Cardiac muscle cell (in vitro differentiated cells and primary cell): ENCODE results near the gene LAMA3. TPM values are rescaled to one million over a fixed set of nuclear protein-coding genes. Genes with fewer than 3 reads are reported as not detected.

ENCODE experiments used
- DNase-seq, 2 donors: peaks; one replicate each; pipeline versions ENCODE4 v3.0.0 to v3.0.0-alpha.2; 2010 to 2017; ENCODE audit warnings: low read depth in 1 of 2, low spot score in 1 of 2
- H3K27ac ChIP-seq: fragments of 200-600 bp; sonication (generic); 2 replicates; pipeline ENCODE4 v1.5.1; 2016
- H3K27me3 ChIP-seq: fragments of 200-600 bp; sonication (generic); 2 replicates; pipeline ENCODE4 v1.6.0; 2016; ENCODE audit warnings: control low read depth
- H3K36me3 ChIP-seq: fragments of 200-600 bp; sonication (generic); 2 replicates; pipeline ENCODE4 v1.5.1; 2016; ENCODE audit warnings: control low read depth
- H3K4me1 ChIP-seq: fragments of 200-600 bp; sonication (generic); 2 replicates; pipeline ENCODE4 v1.8.1; 2017; ENCODE audit warnings: low read depth, mild to moderate bottlenecking, mixed run types
- H3K4me3 ChIP-seq: fragments of 200-600 bp; sonication (generic); 2 replicates; pipeline ENCODE4 v1.5.1; 2016; ENCODE audit warnings: mild to moderate bottlenecking
- H3K9me3 ChIP-seq: fragments of 200-600 bp; sonication (generic); 2 replicates; pipeline ENCODE4 v1.5.1; 2017; ENCODE audit warnings: low read depth, mild to moderate bottlenecking, control low read depth
- polyA plus RNA-seq: library from polyadenylated mRNA; unstranded; fragments of >200 nt; fragmentation: Nextera tagmentation; extraction: Ambion mirVana; gene quantifications from 2 replicates; pipeline ENCODE4 v1.2.1, GENCODE V29; 2016
- total RNA-seq: library from RNA; depleted of rRNA; stranded (reverse); fragments of >200 nt; gene quantifications from 2 replicates; pipeline ENCODE4 v1.2.3, GENCODE V29; 2016
- TF ChIP-seq, protein P1 (sequence below): IDR thresholded peaks from 2 replicates; pipeline ENCODE4 v1.5.1; 2012; ENCODE audit warnings: low read depth, mild to moderate bottlenecking, low read length

The LAMA3 gene
- total and polyA plus RNA-seq, 2 experiments from 2014 or later: 0.18 TPM; not detected in 1

DNA sequence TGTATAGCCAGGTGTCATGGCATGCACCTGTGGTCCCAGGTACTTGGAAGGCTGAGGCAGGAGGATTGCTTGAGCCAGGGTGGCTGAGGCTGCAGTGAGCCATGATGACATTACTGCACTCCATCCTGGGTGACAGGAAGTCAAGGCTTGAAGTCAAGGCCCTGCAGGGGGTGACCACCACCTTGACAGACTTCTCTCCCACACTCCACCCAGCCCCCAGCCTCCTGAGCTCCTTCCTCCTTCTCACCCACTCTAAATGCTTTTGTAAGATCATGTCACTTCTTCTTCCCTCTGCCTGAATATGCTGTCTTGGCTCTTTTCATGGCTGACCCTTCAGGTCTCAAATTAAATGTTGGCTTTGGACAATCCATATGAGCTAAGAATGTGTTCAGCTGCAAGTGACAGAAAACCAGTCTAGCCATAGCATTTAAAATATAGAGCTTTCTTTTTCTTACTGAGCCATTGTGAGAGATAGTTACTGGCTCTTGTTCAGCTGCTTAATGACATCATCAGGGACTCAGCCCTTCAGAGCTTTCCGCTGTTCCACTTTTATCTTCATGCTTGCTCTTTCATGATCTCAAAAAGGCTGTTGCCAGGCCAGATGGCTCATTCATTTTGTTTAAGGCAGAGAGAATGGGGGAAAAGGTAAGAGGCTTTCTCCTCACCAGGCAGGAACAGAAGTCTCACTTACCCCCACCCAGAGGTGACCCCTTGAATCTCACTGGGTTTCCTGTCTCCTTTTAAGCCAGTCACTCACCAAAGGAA is 288.6 kb downstream of the LAMA3 start:
- H3K36me3 ChIP-seq: no peaks in the 10 kb centered on the region
- DNase-seq: peak in 1 of 2 donors; percentile 77
- no peak overlapping the region for H3K4me3 ChIP-seq
- no peaks in the 10 kb centered on the region for H3K9me3 ChIP-seq
- TF ChIP-seq, protein P1, sequence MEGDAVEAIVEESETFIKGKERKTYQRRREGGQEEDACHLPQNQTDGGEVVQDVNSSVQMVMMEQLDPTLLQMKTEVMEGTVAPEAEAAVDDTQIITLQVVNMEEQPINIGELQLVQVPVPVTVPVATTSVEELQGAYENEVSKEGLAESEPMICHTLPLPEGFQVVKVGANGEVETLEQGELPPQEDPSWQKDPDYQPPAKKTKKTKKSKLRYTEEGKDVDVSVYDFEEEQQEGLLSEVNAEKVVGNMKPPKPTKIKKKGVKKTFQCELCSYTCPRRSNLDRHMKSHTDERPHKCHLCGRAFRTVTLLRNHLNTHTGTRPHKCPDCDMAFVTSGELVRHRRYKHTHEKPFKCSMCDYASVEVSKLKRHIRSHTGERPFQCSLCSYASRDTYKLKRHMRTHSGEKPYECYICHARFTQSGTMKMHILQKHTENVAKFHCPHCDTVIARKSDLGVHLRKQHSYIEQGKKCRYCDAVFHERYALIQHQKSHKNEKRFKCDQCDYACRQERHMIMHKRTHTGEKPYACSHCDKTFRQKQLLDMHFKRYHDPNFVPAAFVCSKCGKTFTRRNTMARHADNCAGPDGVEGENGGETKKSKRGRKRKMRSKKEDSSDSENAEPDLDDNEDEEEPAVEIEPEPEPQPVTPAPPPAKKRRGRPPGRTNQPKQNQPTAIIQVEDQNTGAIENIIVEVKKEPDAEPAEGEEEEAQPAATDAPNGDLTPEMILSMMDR: no peak
- H3K27ac ChIP-seq: no peak overlapping the region
- no peaks in the 10 kb centered on the region for H3K27me3 ChIP-seq
- no peaks in the 10 kb centered on the region for H3K4me1 ChIP-seq

DNA sequence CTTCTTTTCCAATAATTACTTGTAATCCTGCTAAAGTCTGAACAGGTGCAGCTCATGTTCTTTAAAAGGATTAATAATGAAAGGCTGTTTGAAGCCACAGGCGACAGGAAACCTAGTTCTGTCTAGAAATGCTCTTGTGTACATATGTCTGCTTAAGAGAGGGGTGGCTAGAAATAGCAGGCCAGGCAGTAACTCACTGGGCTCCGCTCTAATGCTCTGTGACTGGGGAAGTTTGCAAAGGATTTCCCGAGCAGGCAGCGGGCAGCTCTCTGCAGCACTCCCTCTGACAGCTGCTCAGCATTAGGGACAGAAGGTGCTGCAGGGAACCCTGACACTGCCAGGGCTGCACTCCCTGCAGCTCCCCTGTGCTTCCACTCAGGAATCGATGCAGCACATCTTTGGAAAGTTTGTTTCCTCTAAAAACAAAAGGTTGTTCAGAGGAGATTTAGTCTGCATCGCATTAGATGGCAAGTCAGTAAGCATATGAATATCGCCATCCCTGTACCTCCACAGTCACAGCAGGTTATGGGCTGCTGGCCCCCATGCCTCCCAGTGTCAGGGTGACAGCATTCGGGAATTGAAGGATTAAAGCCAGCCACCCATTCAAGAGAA is 292.2 kb downstream of the LAMA3 start:
- no peaks in the 10 kb centered on the region for H3K27me3 ChIP-seq
- H3K36me3 ChIP-seq: no peaks in the 10 kb centered on the region
- H3K27ac ChIP-seq: no peak overlapping the region
- no peak overlapping the region for H3K4me3 ChIP-seq
- peak in 1 of 2 donors; percentile 28 for DNase-seq
- TF ChIP-seq, protein P1: no peak
- no peaks in the 10 kb centered on the region for H3K9me3 ChIP-seq
- no peaks in the 10 kb centered on the region for H3K4me1 ChIP-seq

DNA sequence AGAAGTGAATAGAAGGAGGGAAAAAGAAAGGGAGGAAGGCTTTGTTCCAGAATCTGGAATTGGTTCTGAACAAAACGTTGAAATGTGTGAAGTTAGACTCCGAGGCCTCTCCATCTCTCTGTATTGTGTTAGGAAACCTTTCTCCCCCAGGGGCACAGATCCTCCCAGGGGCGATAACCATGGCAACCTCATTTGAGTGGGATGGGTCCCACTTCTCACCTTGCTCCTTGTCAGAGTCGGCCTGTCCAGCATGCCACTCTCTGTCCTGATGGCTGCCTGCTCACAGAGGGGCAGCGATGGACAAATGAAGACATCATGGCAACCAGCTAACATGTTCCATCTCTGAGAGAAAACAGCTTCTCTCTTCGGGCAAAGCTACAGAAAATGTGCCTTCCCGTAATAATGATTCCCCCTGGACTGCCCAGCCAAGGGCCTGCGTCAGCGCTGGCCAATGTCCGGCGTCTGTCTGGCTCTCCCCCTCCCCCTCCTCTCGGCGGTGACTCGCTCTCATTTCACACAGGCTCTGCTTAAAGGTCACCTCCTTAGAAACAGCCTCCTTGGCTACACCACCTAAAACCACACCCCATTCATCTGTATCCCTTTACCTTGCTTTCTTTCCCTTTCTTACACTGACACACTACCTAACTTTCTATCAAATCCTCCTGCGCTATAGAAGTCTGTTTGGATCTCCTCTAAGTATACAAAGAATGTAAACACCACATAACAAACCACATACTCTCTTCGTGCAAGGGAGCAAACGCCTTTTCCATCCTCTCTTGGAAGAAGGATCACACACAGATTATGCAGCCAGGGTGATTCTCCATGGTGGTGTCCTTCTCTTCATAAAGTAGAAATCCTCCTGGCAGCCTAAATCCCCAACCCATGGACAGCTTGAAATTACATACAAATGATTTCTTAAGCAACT is 293.2 kb downstream of the LAMA3 start:
- TF ChIP-seq, protein P1: no peak
- no peak overlapping the region for H3K4me3 ChIP-seq

DNA sequence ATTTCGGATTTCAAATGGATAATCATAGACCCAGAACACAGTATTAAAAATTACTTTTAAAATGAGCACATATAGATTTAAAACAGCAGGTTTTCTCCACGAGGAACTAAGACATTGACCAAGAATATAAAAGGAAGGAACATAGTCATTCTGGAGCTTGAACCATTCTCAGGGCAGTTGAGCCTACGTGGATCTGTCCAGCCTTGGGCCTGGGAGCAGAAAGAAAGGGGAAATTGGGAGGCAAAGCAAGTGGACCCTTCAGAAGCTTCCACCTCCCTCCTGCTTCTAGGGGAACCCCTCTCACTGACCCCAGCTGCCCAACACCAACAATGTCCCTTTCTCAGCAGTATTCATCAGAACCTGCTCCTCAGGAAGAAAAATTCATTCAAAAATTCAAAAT is 293.9 kb downstream of the LAMA3 start:
- Histone ChIP-seq H3K4me1 (no peaks in the 10 kb centered on the region), H3K27ac (no peak overlapping the region), H3K36me3 (no peaks in the 10 kb centered on the region), H3K4me3 (no peak overlapping the region), H3K9me3 (no peaks in the 10 kb centered on the region), H3K27me3 (no peaks in the 10 kb centered on the region)
- TF ChIP-seq, protein P1: no peak
- DNase-seq: no peak

More for the DNA sequence above, 293.2 kb downstream of the LAMA3 start:
- DNase-seq: peak in 1 of 2 donors; percentile 81
- H3K36me3 ChIP-seq: no peaks in the 10 kb centered on the region
- H3K4me1 ChIP-seq: no peaks in the 10 kb centered on the region
- no peaks in the 10 kb centered on the region for H3K27me3 ChIP-seq
- H3K27ac ChIP-seq: no peak overlapping the region
- H3K9me3 ChIP-seq: no peaks in the 10 kb centered on the region

DNA sequence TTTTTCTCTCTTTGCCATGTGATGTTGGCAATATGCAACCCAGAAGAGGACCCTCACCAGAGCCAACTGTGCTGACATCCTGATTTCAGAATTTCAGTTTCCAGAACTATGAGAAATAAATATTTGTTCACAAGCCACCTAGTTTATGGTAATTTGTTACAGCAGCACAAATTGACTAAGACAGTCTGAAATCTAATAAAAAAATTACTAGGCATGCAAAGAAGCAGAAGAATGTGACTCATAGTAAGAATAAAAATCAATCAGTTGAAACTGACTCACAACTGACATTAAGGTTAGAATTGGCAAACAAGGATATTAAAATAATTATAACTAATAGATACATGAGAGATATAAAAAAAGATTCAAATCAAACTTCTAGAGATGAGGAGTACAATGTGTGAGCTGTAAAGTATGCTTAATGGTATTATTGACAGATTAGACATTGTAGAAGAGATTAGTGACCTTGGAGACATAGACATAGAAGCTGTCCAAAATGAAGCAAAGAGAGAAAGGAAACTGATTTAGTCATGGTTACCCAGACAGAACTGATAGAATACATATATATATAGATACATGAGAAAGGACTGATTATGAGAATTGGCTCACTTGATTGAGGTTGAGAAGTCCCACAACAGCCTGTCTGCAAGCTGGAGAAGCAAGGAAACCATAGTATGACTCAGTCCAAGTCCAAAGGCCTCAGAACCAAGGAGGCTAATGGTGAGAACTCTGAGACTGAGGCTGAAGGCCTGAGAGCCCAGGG is 297.5 kb downstream of the LAMA3 start:
- Histone ChIP-seq H3K27me3 (no peaks in the 10 kb centered on the region), H3K4me1 (no peaks in the 10 kb centered on the region), H3K36me3 (no peaks in the 10 kb centered on the region), H3K4me3 (no peak overlapping the region), H3K27ac (no peak overlapping the region), H3K9me3 (no peaks in the 10 kb centered on the region)
- TF ChIP-seq, protein P1: no peak
- no peak for DNase-seq
